Neural cell (in vitro differentiated cells): ENCODE measurements around the gene POU6F2. TPM values are rescaled to one million over a fixed set of nuclear protein-coding genes. Genes with fewer than 3 reads are reported as not detected.
A peak's percentile ranks its signal among the peaks of the same experiment; 100 is the strongest.

Experiments used
- H2AFZ ChIP-seq: fragments of 200-600, 300-800 bp; sonication (generic), shearing (Covaris generic); 2 replicates; pipeline ENCODE4 v1.6.0; 2014; ENCODE audit warnings: low read depth, mild to moderate bottlenecking, antibody characterized with exemption, low read length, moderate library complexity
- H3F3A ChIP-seq: fragments of 200-600 bp; shearing (Covaris generic); 2 replicates; pipeline ENCODE4 v1.6.1; 2016; ENCODE audit warnings: mild to moderate bottlenecking, moderate library complexity, mixed read lengths, antibody characterized with exemption, low read length; ENCODE audit not compliant: insufficient read depth, poor library complexity, severe bottlenecking
- H3K27ac ChIP-seq: fragments of 200-600, 300-800 bp; sonication (generic), shearing (Covaris generic); 2 replicates; pipeline ENCODE4 v1.5.1; 2014; ENCODE audit warnings: mild to moderate bottlenecking, low read length, moderate library complexity
- H3K27me3 ChIP-seq: fragments of 300-800, 200-600 bp; sonication (generic), shearing (Covaris generic); 2 replicates; pipeline ENCODE4 v1.6.0; 2014; ENCODE audit warnings: mild to moderate bottlenecking, low read depth, low read length, moderate library complexity; ENCODE audit not compliant: insufficient read depth
- H3K36me3 ChIP-seq: fragments of 300-800, 200-600 bp; sonication (generic), shearing (Covaris generic); 2 replicates; pipeline ENCODE4 v1.5.1; 2014; ENCODE audit warnings: mild to moderate bottlenecking, antibody characterized with exemption, low read length, moderate library complexity; ENCODE audit not compliant: insufficient read depth
- H3K4me2 ChIP-seq: fragments of 300-800, 200-600 bp; sonication (generic), shearing (Covaris generic); 2 replicates; pipeline ENCODE4 v1.6.0; 2014; ENCODE audit warnings: mild to moderate bottlenecking, low read length
- H3K4me3 ChIP-seq: fragments of 300-800, 200-600 bp; sonication (generic), shearing (Covaris generic); 2 replicates; pipeline ENCODE4 v1.5.1; 2014; ENCODE audit warnings: mild to moderate bottlenecking, low read length, moderate library complexity
- H3K79me2 ChIP-seq: fragments of 200-600 bp; shearing (Covaris generic); replicated peaks from 2 replicates; pipeline ENCODE4 v1.6.0; 2014; ENCODE audit warnings: mild to moderate bottlenecking, low read length, moderate library complexity; ENCODE audit not compliant: insufficient read depth
- H3K9ac ChIP-seq: fragments of 300-800, 200-600 bp; sonication (generic), shearing (Covaris generic); 2 replicates; pipeline ENCODE4 v1.6.1; 2016; ENCODE audit warnings: mild to moderate bottlenecking, low read length, mixed read lengths
- H3K9me2 ChIP-seq: fragments of 200-600 bp; shearing (Covaris generic); 2 replicates; pipeline ENCODE4 v1.6.1; 2016; ENCODE audit warnings: mild to moderate bottlenecking, low read length, mixed read lengths; ENCODE audit not compliant: insufficient read depth
- H3K9me3 ChIP-seq: fragments of 200-600, 300-800 bp; sonication (generic), shearing (Covaris generic); 2 replicates; pipeline ENCODE4 v1.6.1; 2016; ENCODE audit warnings: mild to moderate bottlenecking, mixed run types, low read length, moderate library complexity, mixed read lengths
- H4K20me1 ChIP-seq: fragments of 200-600 bp; shearing (Covaris generic); 2 replicates; pipeline ENCODE4 v1.6.1; 2016; ENCODE audit warnings: mild to moderate bottlenecking, mixed run types; ENCODE audit not compliant: insufficient read depth
- EP300 ChIP-seq: fragments of 450-650 bp; conservative IDR thresholded peaks from 2 replicates; pipeline ENCODE4 v1.6.1; 2014; ENCODE audit warnings: antibody characterized with exemption, mild to moderate bottlenecking, moderate library complexity; ENCODE audit not compliant: poor library complexity, severe bottlenecking
- EZH2 ChIP-seq: fragments of 200-600, 300-800 bp; shearing (Covaris generic), sonication (generic); IDR thresholded peaks from 2 replicates; pipeline ENCODE4 v1.6.1; 2014; ENCODE audit warnings: antibody characterized with exemption, low read length, borderline replicate concordance, mild to moderate bottlenecking; ENCODE audit not compliant: insufficient read depth, poor library complexity, severe bottlenecking
- MXI1 ChIP-seq: fragments of 450-650 bp; conservative IDR thresholded peaks from 2 replicates; pipeline ENCODE4 v1.6.1; 2014; ENCODE audit warnings: antibody characterized with exemption, mild to moderate bottlenecking; ENCODE audit not compliant: poor library complexity, severe bottlenecking
- POLR2AphosphoS5 ChIP-seq: IDR thresholded peaks from 2 replicates; pipeline ENCODE4 v1.6.1; 2012
- RAD21 ChIP-seq: fragments of 450-650 bp; conservative IDR thresholded peaks from 2 replicates; pipeline ENCODE4 v1.6.1; 2014; ENCODE audit warnings: antibody characterized with exemption, mild to moderate bottlenecking, moderate library complexity
- SMC3 ChIP-seq: fragments of 450-650 bp; conservative IDR thresholded peaks from 2 replicates; pipeline ENCODE4 v1.6.1; 2014; ENCODE audit warnings: antibody characterized with exemption, mild to moderate bottlenecking, moderate library complexity; ENCODE audit not compliant: poor library complexity
- TAF1 ChIP-seq: IDR thresholded peaks from 2 replicates; pipeline ENCODE4 v1.6.1; 2012; ENCODE audit warnings: low read depth
- polyA plus RNA-seq: library from polyadenylated mRNA; depleted of rRNA; stranded (reverse); fragments of >200 nt; gene quantifications from 2 replicates; pipeline ENCODE4 v1.2.3, GENCODE V29; 2014
- TF ChIP-seq, protein P1 (sequence below): IDR thresholded peaks from 2 replicates; pipeline ENCODE4 v1.6.1; 2012; ENCODE audit warnings: borderline replicate concordance
- TF ChIP-seq, protein P2 (sequence below): fragments of 450-650 bp; IDR thresholded peaks from 2 replicates; pipeline ENCODE4 v1.5.1; 2014; ENCODE audit warnings: antibody characterized with exemption, mild to moderate bottlenecking, moderate library complexity; ENCODE audit not compliant: poor library complexity, severe bottlenecking

Gene POU6F2
- polyA plus RNA-seq, 1 donor from 2014 or later: 2.8 TPM

DNA sequence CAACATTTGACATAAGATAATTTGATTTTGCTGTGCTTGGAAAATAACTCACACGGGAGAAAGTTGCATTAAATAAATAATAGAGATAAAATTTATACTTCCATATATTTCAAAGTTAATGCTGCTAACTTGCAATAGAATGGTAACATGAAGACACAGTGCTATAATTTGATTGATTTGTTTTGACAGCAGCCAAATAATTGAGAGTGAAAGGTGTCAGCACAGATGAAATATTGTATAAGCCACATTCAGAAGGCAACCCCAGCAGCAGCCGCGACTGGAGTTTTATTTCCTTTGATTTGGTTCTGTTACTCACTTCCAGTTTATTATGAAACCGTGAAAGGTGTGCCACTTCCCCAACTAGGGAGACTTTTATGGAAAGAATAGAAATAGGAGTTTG is 242.2 kb downstream of the POU6F2 start:
- Histone ChIP-seq H3F3A (no peaks in the 10 kb centered on the region), H3K27me3 (no peaks in the 10 kb centered on the region), H3K4me2 (no peak overlapping the region), H3K79me2 (no peaks in the 10 kb centered on the region), H3K9me3 (no peaks in the 10 kb centered on the region), H3K36me3 (no peaks in the 10 kb centered on the region), H2AFZ (no peak overlapping the region), H3K27ac (no peak overlapping the region), H3K4me3 (no peak overlapping the region), H4K20me1 (no peaks in the 10 kb centered on the region), H3K9me2 (no peaks in the 10 kb centered on the region), H3K9ac (no peak overlapping the region)
- TF ChIP-seq TAF1: no peak
- TF ChIP-seq POLR2AphosphoS5: peak; percentile 98
- TF ChIP-seq EP300: peak; percentile 98

DNA sequence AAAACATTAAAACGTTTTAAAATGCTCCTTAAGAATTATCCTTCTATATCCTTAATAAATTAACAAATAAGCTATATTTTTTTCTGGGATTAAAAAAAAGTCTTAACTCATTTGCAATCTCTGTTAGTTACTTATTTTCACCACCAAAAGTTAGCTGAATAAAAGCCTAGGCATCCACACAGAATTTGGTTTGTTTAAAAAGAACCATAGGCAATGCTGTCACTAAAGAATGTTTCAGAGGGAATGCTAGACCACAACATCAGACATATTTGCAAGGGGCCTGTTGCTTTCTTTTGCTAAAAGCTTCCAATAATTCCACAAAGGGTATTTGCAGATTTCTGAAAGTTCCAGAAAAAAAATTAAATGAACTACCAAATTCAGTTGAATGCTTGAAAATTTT is 244.2 kb downstream of the POU6F2 start:
- Histone ChIP-seq H3K9ac (no peak overlapping the region), H3K27ac (no peak overlapping the region), H3K79me2 (no peaks in the 10 kb centered on the region), H2AFZ (no peak overlapping the region), H3K27me3 (no peaks in the 10 kb centered on the region), H3F3A (no peaks in the 10 kb centered on the region), H4K20me1 (no peaks in the 10 kb centered on the region), H3K4me3 (no peak overlapping the region), H3K36me3 (no peaks in the 10 kb centered on the region), H3K4me2 (no peak overlapping the region), H3K9me3 (no peaks in the 10 kb centered on the region), H3K9me2 (no peaks in the 10 kb centered on the region)
- no peak for TF ChIP-seq MXI1
- TF ChIP-seq POLR2AphosphoS5: no peak
- no peak for TF ChIP-seq RAD21
- TF ChIP-seq EZH2: no peak
- TF ChIP-seq TAF1: no peak
- TF ChIP-seq, protein P1, sequence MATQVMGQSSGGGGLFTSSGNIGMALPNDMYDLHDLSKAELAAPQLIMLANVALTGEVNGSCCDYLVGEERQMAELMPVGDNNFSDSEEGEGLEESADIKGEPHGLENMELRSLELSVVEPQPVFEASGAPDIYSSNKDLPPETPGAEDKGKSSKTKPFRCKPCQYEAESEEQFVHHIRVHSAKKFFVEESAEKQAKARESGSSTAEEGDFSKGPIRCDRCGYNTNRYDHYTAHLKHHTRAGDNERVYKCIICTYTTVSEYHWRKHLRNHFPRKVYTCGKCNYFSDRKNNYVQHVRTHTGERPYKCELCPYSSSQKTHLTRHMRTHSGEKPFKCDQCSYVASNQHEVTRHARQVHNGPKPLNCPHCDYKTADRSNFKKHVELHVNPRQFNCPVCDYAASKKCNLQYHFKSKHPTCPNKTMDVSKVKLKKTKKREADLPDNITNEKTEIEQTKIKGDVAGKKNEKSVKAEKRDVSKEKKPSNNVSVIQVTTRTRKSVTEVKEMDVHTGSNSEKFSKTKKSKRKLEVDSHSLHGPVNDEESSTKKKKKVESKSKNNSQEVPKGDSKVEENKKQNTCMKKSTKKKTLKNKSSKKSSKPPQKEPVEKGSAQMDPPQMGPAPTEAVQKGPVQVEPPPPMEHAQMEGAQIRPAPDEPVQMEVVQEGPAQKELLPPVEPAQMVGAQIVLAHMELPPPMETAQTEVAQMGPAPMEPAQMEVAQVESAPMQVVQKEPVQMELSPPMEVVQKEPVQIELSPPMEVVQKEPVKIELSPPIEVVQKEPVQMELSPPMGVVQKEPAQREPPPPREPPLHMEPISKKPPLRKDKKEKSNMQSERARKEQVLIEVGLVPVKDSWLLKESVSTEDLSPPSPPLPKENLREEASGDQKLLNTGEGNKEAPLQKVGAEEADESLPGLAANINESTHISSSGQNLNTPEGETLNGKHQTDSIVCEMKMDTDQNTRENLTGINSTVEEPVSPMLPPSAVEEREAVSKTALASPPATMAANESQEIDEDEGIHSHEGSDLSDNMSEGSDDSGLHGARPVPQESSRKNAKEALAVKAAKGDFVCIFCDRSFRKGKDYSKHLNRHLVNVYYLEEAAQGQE: no peak
- TF ChIP-seq, protein P2, sequence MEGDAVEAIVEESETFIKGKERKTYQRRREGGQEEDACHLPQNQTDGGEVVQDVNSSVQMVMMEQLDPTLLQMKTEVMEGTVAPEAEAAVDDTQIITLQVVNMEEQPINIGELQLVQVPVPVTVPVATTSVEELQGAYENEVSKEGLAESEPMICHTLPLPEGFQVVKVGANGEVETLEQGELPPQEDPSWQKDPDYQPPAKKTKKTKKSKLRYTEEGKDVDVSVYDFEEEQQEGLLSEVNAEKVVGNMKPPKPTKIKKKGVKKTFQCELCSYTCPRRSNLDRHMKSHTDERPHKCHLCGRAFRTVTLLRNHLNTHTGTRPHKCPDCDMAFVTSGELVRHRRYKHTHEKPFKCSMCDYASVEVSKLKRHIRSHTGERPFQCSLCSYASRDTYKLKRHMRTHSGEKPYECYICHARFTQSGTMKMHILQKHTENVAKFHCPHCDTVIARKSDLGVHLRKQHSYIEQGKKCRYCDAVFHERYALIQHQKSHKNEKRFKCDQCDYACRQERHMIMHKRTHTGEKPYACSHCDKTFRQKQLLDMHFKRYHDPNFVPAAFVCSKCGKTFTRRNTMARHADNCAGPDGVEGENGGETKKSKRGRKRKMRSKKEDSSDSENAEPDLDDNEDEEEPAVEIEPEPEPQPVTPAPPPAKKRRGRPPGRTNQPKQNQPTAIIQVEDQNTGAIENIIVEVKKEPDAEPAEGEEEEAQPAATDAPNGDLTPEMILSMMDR: no peak
- TF ChIP-seq EP300: no peak
- TF ChIP-seq SMC3: no peak

DNA sequence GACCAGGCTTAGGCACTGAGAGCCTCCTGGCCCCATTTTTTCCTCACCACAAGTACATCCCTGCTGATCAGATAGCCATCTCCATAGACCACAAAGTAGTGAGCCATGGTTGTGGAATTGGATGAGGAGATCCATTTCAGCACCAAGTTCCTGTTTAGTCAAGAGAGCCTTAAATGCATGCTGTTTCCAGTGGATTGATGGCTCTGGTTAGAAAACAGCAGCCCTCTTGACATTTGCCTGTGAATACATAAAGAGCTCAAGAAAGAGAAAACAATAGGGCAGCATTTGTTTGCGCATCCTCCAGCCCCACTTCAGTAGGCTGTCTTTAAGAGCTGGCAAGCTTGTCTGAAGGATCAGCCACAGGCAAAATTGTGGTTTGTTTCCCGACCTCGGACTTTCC is 251.2 kb downstream of the POU6F2 start:
- no peak overlapping the region for H3K27ac ChIP-seq
- H3F3A ChIP-seq: peaks cover 5% of the 10 kb centered on the region
- H4K20me1 ChIP-seq: no peaks in the 10 kb centered on the region
- TF ChIP-seq SMC3 (no peak), MXI1 (no peak), RAD21 (no peak), EP300 (no peak), EZH2 (no peak), POLR2AphosphoS5 (no peak), TAF1 (no peak)
- TF ChIP-seq, protein P2: no peak
- TF ChIP-seq, protein P1: no peak
- H3K4me3 ChIP-seq: no peak overlapping the region
- H3K36me3 ChIP-seq: no peaks in the 10 kb centered on the region
- no peak overlapping the region for H2AFZ ChIP-seq
- no peaks in the 10 kb centered on the region for H3K79me2 ChIP-seq
- no peaks in the 10 kb centered on the region for H3K27me3 ChIP-seq
- no peak overlapping the region for H3K9ac ChIP-seq
- no peaks in the 10 kb centered on the region for H3K9me3 ChIP-seq
- no peaks in the 10 kb centered on the region for H3K9me2 ChIP-seq
- no peak overlapping the region for H3K4me2 ChIP-seq
